BE2C (cell line): Measurements from ENCODE around the gene C1QTNF8.

Experiments used
- DNase-seq: peaks from one replicate; pipeline ENCODE4 v3.0.0-alpha.2; 2020
- H3K27me3 ChIP-seq: fragments of 250-450 bp; sonication (Bioruptor Pico); 2 replicates; pipeline ENCODE4 v1.5.1; 2020; ENCODE audit warnings: mild to moderate bottlenecking
- H3K36me3 ChIP-seq: fragments of 250-450 bp; sonication (Bioruptor Pico); 2 replicates; pipeline ENCODE4 v1.5.1; 2020; ENCODE audit warnings: mild to moderate bottlenecking
- H3K4me1 ChIP-seq: fragments of 250-450 bp; sonication (Bioruptor Pico); 2 replicates; pipeline ENCODE4 v1.5.1; 2020
- H3K4me3 ChIP-seq: 2 replicates; pipeline ENCODE4 v1.5.1; 2011; ENCODE audit warnings: low read depth, low read length
- H3K9me3 ChIP-seq: fragments of 250-450 bp; sonication (Bioruptor Pico); 2 replicates; pipeline ENCODE4 v1.5.1; 2020
- CTCF ChIP-seq: IDR thresholded peaks from 2 replicates; pipeline ENCODE4 v1.5.1; 2012; ENCODE audit warnings: mild to moderate bottlenecking, low read depth, low read length

The C1QTNF8 gene

GRCh38 chr16:1124795-1125194, 28.8 kb upstream of the C1QTNF8 start:
- Histone ChIP-seq H3K36me3 (no peaks in the 10 kb centered on the region), H3K27me3 (no peaks in the 10 kb centered on the region), H3K4me3 (no peak overlapping the region), H3K4me1 (peaks cover 10% of the 10 kb centered on the region), H3K9me3 (no peaks in the 10 kb centered on the region)
- TF ChIP-seq CTCF: no peak
- no peak for DNase-seq

GRCh38 chr16:1124291-1124690, 28.2 kb upstream of the C1QTNF8 start:
- no peaks in the 10 kb centered on the region for H3K27me3 ChIP-seq
- no peak for TF ChIP-seq CTCF
- DNase-seq: no peak
- no peaks in the 10 kb centered on the region for H3K36me3 ChIP-seq
- peaks cover 10% of the 10 kb centered on the region for H3K4me1 ChIP-seq
- H3K4me3 ChIP-seq: no peak overlapping the region
- H3K9me3 ChIP-seq: no peaks in the 10 kb centered on the region

DNA sequence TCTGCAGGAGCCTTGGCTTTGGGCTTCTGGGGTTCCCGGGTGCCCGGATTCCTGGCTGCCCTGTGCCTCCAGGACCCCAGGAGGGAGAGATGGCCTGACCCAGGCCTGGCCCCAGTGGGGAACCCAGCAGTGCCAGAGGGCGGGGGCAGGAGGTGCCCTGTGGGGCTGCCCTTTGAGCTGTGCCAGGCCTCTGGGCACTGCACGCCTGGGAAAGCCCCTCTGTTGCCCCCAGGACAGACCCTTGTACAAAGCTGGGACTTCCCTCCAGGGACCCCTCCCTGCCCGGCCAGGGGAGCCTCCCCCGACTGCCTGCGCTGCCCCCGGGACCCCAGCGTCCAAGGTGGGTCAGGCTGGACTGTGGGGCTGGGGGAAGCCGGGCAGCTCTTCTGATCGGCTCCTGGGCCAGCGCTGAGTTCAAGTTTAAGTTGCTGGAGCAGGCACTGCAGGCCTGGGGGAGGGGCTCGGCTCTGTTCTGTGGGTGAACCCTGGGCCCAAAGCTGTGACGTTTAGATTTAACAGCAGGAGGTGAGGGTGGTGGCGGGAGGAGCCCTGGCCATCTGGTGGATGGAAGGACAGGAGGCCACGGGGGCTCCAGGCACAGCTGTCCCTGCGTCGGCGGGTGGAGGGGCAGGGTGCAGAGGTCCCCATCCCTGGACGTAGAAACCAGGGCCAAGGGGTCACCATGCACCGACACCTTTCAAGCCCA, 27.6 kb upstream of the C1QTNF8 start:
- Histone ChIP-seq H3K9me3 (no peaks in the 10 kb centered on the region), H3K4me1 (peaks cover 10% of the 10 kb centered on the region), H3K4me3 (no peak overlapping the region), H3K36me3 (no peaks in the 10 kb centered on the region), H3K27me3 (no peaks in the 10 kb centered on the region)
- TF ChIP-seq CTCF: no peak
- no peak for DNase-seq

- Histone ChIP-seq H3K36me3 (no peaks in the 10 kb centered on the region), H3K27me3 (no peaks in the 10 kb centered on the region), H3K4me3 (no peak overlapping the region), H3K9me3 (no peaks in the 10 kb centered on the region), H3K4me1 (peaks cover 10% of the 10 kb centered on the region)
- DNase-seq: no peak
- no peak for TF ChIP-seq CTCF
Observed at GRCh38 chr16:1122398-1122765, 26.3 kb upstream of the C1QTNF8 start.

- Histone ChIP-seq H3K4me1 (peaks cover 10% of the 10 kb centered on the region), H3K36me3 (no peaks in the 10 kb centered on the region), H3K27me3 (no peaks in the 10 kb centered on the region), H3K9me3 (no peaks in the 10 kb centered on the region), H3K4me3 (no peak overlapping the region)
- TF ChIP-seq CTCF: no peak
- DNase-seq: no peak
Observed at GRCh38 chr16:1121601-1122397, 25.8 kb upstream of the C1QTNF8 start.

DNA sequence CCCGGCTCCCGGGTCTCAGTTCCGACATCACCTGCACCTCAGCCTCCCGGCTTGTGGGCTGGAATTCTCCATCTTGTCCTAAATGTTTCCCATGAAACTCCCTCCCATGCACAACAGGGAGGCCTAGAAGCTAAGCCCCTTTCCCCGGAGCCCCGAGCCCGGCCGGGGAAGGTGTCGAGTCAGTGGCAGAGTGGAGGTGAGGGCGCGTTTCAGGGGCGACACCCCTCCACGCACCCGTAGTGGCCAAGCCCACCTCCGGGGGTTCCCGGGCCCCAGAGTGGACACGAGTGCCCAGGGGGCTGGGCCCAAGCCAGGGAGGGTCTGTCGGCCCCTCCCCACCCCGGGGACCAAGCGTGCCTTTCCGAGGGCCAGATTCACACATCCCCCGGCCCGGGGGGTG, 25.0 kb upstream of the C1QTNF8 start:
- H3K9me3 ChIP-seq: no peaks in the 10 kb centered on the region
- no peaks in the 10 kb centered on the region for H3K27me3 ChIP-seq
- no peaks in the 10 kb centered on the region for H3K36me3 ChIP-seq

More for the DNA sequence above, 25.0 kb upstream of the C1QTNF8 start:
- H3K4me3 ChIP-seq: no peak overlapping the region
- TF ChIP-seq CTCF: no peak
- DNase-seq: no peak
- peaks cover 9% of the 10 kb centered on the region for H3K4me1 ChIP-seq
